Tibial nerve (tissue), 4 donors: Measurements from ENCODE around the gene HOXA11.

Source experiments
- EP300 ChIP-seq, 2 donors: sonication (generic); formaldehyde crosslinking; IDR thresholded peaks; one replicate each; pipeline ENCODE4 v1.6.1; 2017; ENCODE audit warnings: antibody characterized with exemption in 2 of 2, mild to moderate bottlenecking in 1 of 2
- POLR2A ChIP-seq, 2 donors: fragments of 450-650 bp; IDR thresholded peaks; one replicate each; pipeline ENCODE4 v1.6.1; 2017; ENCODE audit warnings: antibody characterized with exemption in 2 of 2, mild to moderate bottlenecking in 2 of 2, moderate library complexity in 2 of 2
- TF ChIP-seq, protein P1 (sequence below), 5 experiments: fragments of 200-600 bp in 3 of 5; fragments of 450-650 bp in 2 of 5; sonication (generic) in 3 of 5; IDR thresholded peaks; one replicate each; pipeline ENCODE4 v1.5.1; 2016 to 2019; ENCODE audit warnings: antibody characterized with exemption in 5 of 5, mild to moderate bottlenecking in 3 of 5, moderate library complexity in 2 of 5

DNA sequence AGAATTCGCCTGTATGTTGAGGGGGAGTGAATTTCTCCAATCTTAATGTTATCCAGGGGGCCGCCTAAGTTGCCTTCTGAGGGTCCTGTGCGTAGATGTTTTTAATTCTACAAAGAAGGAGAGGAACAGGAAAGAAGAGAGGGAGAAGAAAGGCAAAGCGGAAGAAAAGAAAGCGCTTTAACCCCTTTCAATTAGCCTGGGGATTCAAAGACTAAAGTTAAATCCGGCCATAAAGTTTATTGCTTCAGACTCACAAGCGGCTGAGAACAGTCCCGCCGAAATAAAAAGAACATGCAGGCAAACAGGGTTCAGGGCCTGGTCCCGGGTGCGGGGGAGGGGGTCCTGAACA lies 46.1 kb downstream of the HOXA11 start:
- TF ChIP-seq, protein P1, sequence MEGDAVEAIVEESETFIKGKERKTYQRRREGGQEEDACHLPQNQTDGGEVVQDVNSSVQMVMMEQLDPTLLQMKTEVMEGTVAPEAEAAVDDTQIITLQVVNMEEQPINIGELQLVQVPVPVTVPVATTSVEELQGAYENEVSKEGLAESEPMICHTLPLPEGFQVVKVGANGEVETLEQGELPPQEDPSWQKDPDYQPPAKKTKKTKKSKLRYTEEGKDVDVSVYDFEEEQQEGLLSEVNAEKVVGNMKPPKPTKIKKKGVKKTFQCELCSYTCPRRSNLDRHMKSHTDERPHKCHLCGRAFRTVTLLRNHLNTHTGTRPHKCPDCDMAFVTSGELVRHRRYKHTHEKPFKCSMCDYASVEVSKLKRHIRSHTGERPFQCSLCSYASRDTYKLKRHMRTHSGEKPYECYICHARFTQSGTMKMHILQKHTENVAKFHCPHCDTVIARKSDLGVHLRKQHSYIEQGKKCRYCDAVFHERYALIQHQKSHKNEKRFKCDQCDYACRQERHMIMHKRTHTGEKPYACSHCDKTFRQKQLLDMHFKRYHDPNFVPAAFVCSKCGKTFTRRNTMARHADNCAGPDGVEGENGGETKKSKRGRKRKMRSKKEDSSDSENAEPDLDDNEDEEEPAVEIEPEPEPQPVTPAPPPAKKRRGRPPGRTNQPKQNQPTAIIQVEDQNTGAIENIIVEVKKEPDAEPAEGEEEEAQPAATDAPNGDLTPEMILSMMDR (IDR thresholded peaks at IDR 0.05): no peak
- TF ChIP-seq EP300 (IDR thresholded peaks at IDR 0.05) (no peak), POLR2A (IDR thresholded peaks at IDR 0.05) (no peak)
